GM06990 (cell line): Measurements from ENCODE around the gene RUSF1.
"Not testable (repeated sequence)": the region's sequence is repeated elsewhere in the genome, so short reads cannot be mapped to it uniquely, and the experiment has no call there.

Experiments used
- DNase-seq: peaks from one replicate; pipeline ENCODE4 v3.0.0-alpha.2; 2011; ENCODE audit not compliant: insufficient read length; ENCODE audit errors: extremely low read depth
- H3K27me3 ChIP-seq: replicated peaks from 2 replicates; pipeline ENCODE4 v1.6.0; 2011; ENCODE audit warnings: low read length; ENCODE audit not compliant: control insufficient read depth, insufficient read depth
- H3K36me3 ChIP-seq: 2 replicates; pipeline ENCODE4 v1.5.1; 2011; ENCODE audit warnings: low read length; ENCODE audit not compliant: control insufficient read depth, insufficient read depth
- H3K4me3 ChIP-seq: replicated peaks from 2 replicates; pipeline ENCODE4 v1.5.1; 2011; ENCODE audit warnings: low read depth, mild to moderate bottlenecking, control low read depth, low read length
- TF ChIP-seq, protein P1 (sequence below): IDR thresholded peaks from 2 replicates; pipeline ENCODE4 v1.5.1; 2011; ENCODE audit warnings: low read length, control low read depth, mild to moderate bottlenecking, inconsistent platforms; ENCODE audit not compliant: insufficient read depth, poor library complexity, severe bottlenecking

RUSF1 gene

DNA sequence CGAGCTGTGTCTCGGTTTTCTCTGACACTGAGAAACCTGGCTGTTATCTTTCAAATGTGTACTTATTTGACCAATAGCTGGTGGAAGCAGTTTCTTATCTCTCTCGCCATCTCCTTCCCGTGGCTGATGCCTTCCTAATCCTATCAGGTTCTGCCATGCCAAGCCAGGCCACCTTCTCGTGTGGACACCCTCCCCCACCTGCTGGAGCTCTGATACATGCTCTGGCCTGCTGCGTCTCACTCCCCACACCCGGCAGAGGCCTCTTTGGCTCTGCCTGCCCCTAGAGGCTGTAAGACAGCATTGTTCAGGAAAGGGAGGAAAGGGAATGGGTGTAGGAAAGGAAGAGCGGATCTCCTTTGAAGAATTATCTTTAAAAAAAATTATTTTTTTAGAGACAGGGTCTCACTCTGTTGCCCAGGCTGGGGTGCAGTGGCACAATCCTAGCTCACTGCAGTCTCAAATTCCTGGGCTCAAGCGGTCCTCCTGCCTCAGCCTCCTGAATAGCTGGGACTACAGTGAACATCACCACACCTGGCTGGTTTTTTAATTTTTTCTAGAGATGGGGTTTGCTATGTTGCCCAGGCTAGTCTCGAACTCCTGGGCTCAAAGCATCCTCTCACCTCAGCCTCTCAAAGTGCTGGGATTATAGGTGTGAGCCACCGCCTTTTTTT is 56.4 kb downstream of the RUSF1 start:
- Histone ChIP-seq H3K27me3 (no peaks in the 10 kb centered on the region), H3K36me3 (peaks cover 5% of the 10 kb centered on the region), H3K4me3 (no peak overlapping the region)
- TF ChIP-seq, protein P1, sequence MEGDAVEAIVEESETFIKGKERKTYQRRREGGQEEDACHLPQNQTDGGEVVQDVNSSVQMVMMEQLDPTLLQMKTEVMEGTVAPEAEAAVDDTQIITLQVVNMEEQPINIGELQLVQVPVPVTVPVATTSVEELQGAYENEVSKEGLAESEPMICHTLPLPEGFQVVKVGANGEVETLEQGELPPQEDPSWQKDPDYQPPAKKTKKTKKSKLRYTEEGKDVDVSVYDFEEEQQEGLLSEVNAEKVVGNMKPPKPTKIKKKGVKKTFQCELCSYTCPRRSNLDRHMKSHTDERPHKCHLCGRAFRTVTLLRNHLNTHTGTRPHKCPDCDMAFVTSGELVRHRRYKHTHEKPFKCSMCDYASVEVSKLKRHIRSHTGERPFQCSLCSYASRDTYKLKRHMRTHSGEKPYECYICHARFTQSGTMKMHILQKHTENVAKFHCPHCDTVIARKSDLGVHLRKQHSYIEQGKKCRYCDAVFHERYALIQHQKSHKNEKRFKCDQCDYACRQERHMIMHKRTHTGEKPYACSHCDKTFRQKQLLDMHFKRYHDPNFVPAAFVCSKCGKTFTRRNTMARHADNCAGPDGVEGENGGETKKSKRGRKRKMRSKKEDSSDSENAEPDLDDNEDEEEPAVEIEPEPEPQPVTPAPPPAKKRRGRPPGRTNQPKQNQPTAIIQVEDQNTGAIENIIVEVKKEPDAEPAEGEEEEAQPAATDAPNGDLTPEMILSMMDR, result peak; percentile 48
- no peak for DNase-seq

DNA sequence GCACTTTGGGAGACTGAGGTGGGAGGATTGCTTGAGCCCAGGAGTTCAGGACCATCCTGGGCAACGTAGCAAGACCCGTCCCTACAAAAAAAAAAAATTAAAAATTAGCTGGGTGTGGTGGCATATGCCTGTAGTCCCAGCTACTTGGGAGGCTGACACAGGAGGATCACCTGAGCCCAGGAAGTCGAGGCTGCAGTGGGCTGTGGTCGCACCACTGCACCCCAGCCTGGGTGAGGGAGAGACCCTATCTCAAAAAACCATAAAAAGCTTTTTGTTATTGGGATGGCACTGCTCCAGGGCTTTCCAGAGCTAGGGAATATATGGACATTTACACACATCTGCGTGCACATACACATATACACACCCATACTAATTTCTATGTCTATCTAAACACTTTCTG is 57.0 kb downstream of the RUSF1 start:
- DNase-seq, result no peak
- Histone ChIP-seq H3K4me3 (no peak overlapping the region), H3K27me3 (no peaks in the 10 kb centered on the region), H3K36me3 (peaks cover 5% of the 10 kb centered on the region)
- TF ChIP-seq, protein P1, result no peak

DNA sequence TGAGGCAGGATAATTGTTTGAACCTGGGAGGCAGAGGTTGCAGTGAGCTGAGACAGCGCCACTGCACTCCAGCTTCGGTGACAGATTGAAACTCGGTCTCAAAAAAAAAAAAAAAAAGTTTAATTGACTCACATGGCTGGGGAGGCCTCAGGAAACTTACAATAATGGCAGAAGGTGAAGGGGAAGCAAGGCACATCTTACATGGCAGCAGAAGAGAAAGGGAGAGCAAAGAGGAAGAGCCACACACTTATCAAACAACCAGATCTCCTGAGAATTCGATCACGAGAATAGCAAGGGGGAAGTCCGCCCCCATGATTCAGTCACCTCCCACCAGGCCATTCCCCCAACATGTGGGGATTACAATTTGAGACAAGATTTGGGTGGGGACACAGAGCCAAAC is 62.3 kb downstream of the RUSF1 start:
- H3K4me3 ChIP-seq, H3K27me3 ChIP-seq, DNase-seq, H3K36me3 ChIP-seq: not testable (repeated sequence)

DNA sequence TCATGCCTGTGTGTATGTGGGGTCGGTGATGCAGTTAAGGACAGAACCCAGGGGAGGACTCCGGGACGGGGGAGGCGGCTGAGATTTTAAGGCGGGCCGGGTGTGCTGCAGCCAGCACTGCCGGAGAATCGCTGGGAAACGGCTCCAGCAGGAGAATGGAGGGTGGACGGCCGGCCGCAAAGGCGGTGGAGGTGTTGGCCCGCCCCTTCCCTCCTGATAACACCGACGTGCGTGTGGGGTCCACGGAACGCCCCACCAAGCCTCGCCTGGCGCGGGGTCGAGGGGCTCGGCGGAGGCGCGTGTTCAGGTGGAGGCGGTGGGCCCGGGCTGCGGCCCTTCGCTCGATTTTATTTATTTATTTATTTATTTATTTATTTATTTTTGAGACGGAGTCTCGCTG is 66.2 kb downstream of the RUSF1 start:
- Histone ChIP-seq H3K4me3 (no peak overlapping the region), H3K36me3 (no peaks in the 10 kb centered on the region), H3K27me3 (no peaks in the 10 kb centered on the region)
- no peak for DNase-seq
- TF ChIP-seq, protein P1, result no peak

DNA sequence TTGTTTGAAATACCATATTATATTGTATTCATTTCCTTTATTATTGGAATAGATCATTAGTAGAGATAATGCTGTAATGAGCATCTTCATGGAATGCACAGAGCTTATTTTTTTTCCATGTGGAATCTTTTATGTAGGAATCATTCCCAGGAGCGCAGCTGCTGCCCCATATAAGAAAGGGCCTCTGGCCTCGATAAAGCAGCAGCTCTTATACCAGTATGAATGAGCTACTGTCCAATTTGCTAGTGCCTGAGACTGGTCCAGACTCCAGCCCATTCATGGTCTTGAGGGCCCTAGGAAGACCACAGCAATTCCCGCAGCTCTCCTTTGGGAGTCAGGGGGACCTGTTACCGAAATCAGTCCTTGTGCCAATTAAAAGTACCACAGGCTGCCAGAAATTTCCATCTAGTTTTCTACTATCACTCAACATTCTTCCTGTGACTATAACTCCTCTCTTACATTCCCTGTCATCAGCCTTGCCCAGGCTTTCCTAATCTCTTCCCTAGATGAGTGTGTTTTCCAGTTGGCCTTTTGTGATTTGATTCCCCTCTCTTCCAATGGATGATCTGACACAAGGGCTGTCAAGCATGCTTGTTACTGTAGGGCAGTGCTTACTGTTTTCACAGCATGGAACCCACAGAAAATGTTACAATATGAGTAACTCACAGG is 67.5 kb downstream of the RUSF1 start:
- H3K4me3 ChIP-seq, result no peak overlapping the region
- TF ChIP-seq, protein P1, result no peak
- no peak for DNase-seq
- no peaks in the 10 kb centered on the region for H3K36me3 ChIP-seq
- no peaks in the 10 kb centered on the region for H3K27me3 ChIP-seq

DNA sequence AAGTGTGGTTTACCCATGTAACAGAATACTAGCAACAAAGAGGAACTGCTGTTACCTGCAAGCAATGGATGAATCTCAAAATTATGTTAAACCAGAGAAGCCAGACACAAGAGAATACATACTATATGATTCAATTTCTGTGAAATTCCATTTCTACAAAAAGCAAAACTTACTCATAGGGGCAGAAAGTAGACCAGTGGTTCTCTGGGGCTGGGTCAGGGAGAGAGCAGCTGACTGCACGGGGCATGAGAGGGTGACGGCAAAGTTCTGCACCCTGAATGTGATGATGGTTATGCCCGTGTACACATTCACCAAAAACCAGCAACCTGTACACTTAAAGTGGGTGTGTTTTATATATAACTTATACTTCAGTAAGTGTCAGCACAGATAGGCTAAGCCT is 68.7 kb downstream of the RUSF1 start:
- no peak for DNase-seq
- H3K27me3 ChIP-seq, result no peaks in the 10 kb centered on the region
- no peak overlapping the region for H3K4me3 ChIP-seq
- TF ChIP-seq, protein P1, result no peak
- H3K36me3 ChIP-seq, result no peaks in the 10 kb centered on the region
